HepG2 (cell line): ENCODE measurements around the gene FAM20C. TPM values are rescaled to one million over a fixed set of nuclear protein-coding genes. Genes with fewer than 3 reads are reported as not detected.

Experiments
- CBFB ChIP-seq: sonication (generic); formaldehyde crosslinking; IDR thresholded peaks from 2 replicates; pipeline ENCODE4 v1.4.0; 2020; ENCODE audit warnings: missing genetic modification reagents
- DMAP1 ChIP-seq: IDR thresholded peaks from 2 replicates; pipeline ENCODE4 v1.6.1; 2016
- GZF1 ChIP-seq: sonication (generic); formaldehyde crosslinking; IDR thresholded peaks from 2 replicates; pipeline ENCODE4 v1.5.1; 2020; ENCODE audit warnings: mild to moderate bottlenecking, missing genetic modification reagents
- MLXIP ChIP-seq: sonication (generic); formaldehyde crosslinking; IDR thresholded peaks from 2 replicates; pipeline ENCODE4 v1.9.0; 2021; ENCODE audit warnings: missing genetic modification reagents, borderline replicate concordance
- RXRB ChIP-seq: IDR thresholded peaks from 2 replicates; pipeline ENCODE4 v1.6.1; 2016; ENCODE audit warnings: borderline replicate concordance, missing genetic modification reagents, missing compliant biosample characterization
- SMAD1 ChIP-seq: sonication (generic); formaldehyde crosslinking; IDR thresholded peaks from 2 replicates; pipeline ENCODE4 v1.4.0; 2020; ENCODE audit warnings: missing genetic modification reagents, low read depth, mild to moderate bottlenecking, borderline replicate concordance
- SMAD9 ChIP-seq: sonication (generic); formaldehyde crosslinking; IDR thresholded peaks from 2 replicates; pipeline ENCODE4 v1.5.1; 2020; ENCODE audit warnings: mild to moderate bottlenecking, missing genetic modification reagents
- STAT6 ChIP-seq: sonication (generic); formaldehyde crosslinking; IDR thresholded peaks from 2 replicates; pipeline ENCODE4 v1.4.0; 2020; ENCODE audit warnings: missing genetic modification reagents, mild to moderate bottlenecking, borderline replicate concordance
- TEAD2 ChIP-seq: sonication (generic); formaldehyde crosslinking; IDR thresholded peaks from 2 replicates; pipeline ENCODE4 v1.9.0; 2021; ENCODE audit warnings: missing genetic modification reagents
- ZEB1 ChIP-seq: IDR thresholded peaks from 2 replicates; pipeline ENCODE4 v1.6.1; 2012; ENCODE audit warnings: mild to moderate bottlenecking, low read depth, inconsistent platforms; ENCODE audit not compliant: insufficient replicate concordance
- ZFP36L2 ChIP-seq: sonication (generic); formaldehyde crosslinking; IDR thresholded peaks from 2 replicates; pipeline ENCODE4 v1.4.0; 2020; ENCODE audit warnings: missing genetic modification reagents
- ZMAT3 ChIP-seq: sonication (generic); formaldehyde crosslinking; conservative IDR thresholded peaks from 2 replicates; pipeline ENCODE4 v1.7.0; 2021; ENCODE audit warnings: missing genetic modification reagents
- ZNF382 ChIP-seq: sonication (generic); formaldehyde crosslinking; IDR thresholded peaks from 2 replicates; pipeline ENCODE4 v1.5.0; 2020; ENCODE audit warnings: missing genetic modification reagents, mild to moderate bottlenecking, borderline replicate concordance
- ZNF407 ChIP-seq: sonication (generic); formaldehyde crosslinking; IDR thresholded peaks from one replicate; pipeline ENCODE4 v1.5.1; 2020; ENCODE audit warnings: mild to moderate bottlenecking, missing genetic modification reagents; ENCODE audit errors: not compliant biosample characterization
- ZNF558 ChIP-seq: sonication (generic); formaldehyde crosslinking; IDR thresholded peaks from 2 replicates; pipeline ENCODE4 v1.9.0; 2022; ENCODE audit warnings: mild to moderate bottlenecking, missing genetic modification reagents, borderline replicate concordance
- polyA plus RNA-seq, 8 experiments: library from polyadenylated mRNA; depleted of rRNA in 3 of 8; stranded (reverse) in 7 of 8; unstranded in 1 of 8; fragments of >200 nt; fragmentation: Illumina TruSeq in 4 of 8; extraction: Trizol in 4 of 8; gene quantifications; 2 replicates each; pipeline versions ENCODE4 v1.2.1 to v1.2.3, GENCODE V29; 2011 to 2016; ENCODE audit warnings: low read depth in 4 of 8, missing spikeins in 1 of 8, mixed read lengths in 1 of 8; ENCODE audit not compliant: insufficient read depth in 1 of 8
- total RNA-seq, 5 experiments: library from RNA; depleted of rRNA; stranded (reverse); fragments of >200 nt; fragmentation: Illumina TruSeq; extraction: Trizol; gene quantifications; 2 replicates each; pipeline ENCODE4 v1.2.3, GENCODE V29; 2016; ENCODE audit warnings: low read depth in 1 of 5

The FAM20C gene
- total and polyA plus RNA-seq, 2 of the 13 experiments (the other 11 are each of a cell fraction or from before 2014, with no cell fraction given): 11.9 to 19.9 TPM

- TF ChIP-seq GZF1 (CRISPR knock-in tag) (no peak), RXRB (CRISPR knock-in tag) (peak; percentile 75; the same call in 1 of the 2 replicates), TEAD2 (CRISPR knock-in tag) (no peak), MLXIP (CRISPR knock-in tag) (peak; percentile 65; the same call in 1 of the 2 replicates), ZEB1 (peak; percentile 42), ZFP36L2 (CRISPR knock-in tag) (no peak), DMAP1 (CRISPR knock-in tag) (peak; percentile 78), SMAD9 (CRISPR knock-in tag) (no peak), ZNF558 (CRISPR knock-in tag) (no peak), CBFB (no peak), STAT6 (peak; percentile 79; the same call in 1 of the 2 replicates), ZNF407 (CRISPR knock-in tag) (no peak), ZMAT3 (CRISPR knock-in tag) (peak; percentile 73; the same call in 1 of the 2 replicates), ZNF382 (CRISPR knock-in tag) (no peak), SMAD1 (no peak; the same call in 1 of the 2 replicates)
Observed at GRCh38 chr7:234708-235553, 42.6 kb downstream of the FAM20C start (continued).
